ENCODE results near the gene ESPN.
"Not testable (repeated sequence)": the region's sequence is repeated elsewhere in the genome, so short reads cannot be mapped to it uniquely, and the experiment has no call there.

ESPN gene

DNA sequence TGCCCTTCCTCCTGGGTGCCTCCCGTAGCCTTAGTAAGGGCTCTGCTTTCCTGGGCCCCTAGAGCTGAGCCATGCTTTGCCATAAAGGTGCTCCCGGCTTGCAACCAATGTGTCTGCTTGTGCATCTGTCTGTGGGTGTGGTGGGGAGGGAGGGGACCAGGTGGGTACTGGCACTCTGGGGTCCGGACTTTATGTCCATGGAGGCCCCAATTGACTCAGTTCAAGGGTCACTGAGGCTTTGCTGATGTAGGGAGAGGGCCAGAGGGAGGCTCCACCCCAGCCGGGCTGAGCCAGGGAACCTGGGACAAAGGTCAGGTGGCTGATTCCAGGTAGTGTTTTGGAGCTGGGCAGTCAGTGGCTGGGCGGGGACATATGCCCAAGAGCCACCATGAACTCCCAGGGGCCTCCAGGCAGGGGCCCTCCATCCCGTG, 26.4 kb downstream of the ESPN start:
- DNase-seq (ENCODE audit: extremely low read depth, insufficient read length), result no peak

DNA sequence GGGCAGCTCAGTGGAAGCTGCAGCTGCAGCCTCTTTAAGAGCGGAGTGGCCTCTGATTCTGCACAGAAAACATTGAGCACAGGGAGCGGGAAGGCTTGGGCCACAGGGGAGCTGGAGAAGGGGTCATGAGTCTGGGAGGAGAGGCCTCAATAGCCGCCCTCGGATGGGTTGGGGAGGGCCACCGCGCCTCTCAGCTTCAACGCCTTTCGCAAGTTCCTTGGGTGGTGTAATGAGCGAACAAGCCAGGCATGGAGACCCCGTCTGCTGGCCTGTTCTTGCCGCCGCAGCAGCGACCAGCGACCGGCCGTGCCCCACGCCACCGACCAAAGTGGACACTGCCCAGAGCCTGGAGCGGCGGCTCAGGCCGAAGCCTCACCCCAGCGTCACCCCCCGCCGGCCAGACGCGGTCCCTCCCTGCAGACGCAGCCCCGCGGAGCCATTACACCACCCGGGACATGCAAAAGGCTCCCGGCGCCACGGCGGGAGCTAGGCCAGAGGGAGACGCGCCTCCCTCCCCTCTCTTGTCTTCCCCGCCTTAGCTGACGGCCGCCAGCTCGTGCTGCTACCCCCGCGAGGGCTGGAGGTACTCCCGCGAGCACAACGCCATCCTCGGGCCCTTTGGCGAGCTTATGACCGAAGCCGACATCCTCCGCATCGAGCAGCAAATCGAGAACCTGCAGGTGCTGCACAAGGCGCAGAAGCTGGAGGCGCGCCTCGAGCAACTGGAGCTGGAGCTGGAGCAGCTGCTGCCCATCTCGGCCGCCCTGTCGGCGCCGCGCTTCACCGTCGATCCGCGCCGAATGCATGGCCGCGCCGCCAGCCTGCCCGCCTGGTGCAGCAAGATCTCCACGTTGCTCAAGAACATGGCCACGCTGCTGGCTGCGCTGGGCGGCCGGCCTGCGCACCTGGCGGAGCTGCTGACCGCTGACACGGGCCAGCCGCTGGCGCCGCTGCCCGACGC, 29.6 kb downstream of the ESPN start:
- DNase-seq (ENCODE audit: extremely low read depth, insufficient read length); H3K27me3 ChIP-seq (replicated peaks; ENCODE audit: control insufficient read depth, insufficient read depth, low read length); H3K4me3 ChIP-seq (replicated peaks; ENCODE audit: low read depth, low read length); H3K36me3 ChIP-seq (ENCODE audit: control insufficient read depth, insufficient read depth, low read length): not testable (repeated sequence)

More for the DNA sequence above, 26.4 kb downstream of the ESPN start:
- no peak overlapping the region for H3K4me3 ChIP-seq (replicated peaks; ENCODE audit: low read depth, low read length)
- TF ChIP-seq, protein P1, sequence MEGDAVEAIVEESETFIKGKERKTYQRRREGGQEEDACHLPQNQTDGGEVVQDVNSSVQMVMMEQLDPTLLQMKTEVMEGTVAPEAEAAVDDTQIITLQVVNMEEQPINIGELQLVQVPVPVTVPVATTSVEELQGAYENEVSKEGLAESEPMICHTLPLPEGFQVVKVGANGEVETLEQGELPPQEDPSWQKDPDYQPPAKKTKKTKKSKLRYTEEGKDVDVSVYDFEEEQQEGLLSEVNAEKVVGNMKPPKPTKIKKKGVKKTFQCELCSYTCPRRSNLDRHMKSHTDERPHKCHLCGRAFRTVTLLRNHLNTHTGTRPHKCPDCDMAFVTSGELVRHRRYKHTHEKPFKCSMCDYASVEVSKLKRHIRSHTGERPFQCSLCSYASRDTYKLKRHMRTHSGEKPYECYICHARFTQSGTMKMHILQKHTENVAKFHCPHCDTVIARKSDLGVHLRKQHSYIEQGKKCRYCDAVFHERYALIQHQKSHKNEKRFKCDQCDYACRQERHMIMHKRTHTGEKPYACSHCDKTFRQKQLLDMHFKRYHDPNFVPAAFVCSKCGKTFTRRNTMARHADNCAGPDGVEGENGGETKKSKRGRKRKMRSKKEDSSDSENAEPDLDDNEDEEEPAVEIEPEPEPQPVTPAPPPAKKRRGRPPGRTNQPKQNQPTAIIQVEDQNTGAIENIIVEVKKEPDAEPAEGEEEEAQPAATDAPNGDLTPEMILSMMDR (IDR thresholded peaks at IDR 0.05; ENCODE audit: insufficient read depth, low read length, poor library complexity, severe bottlenecking), result no peak
- H3K27me3 ChIP-seq (replicated peaks; ENCODE audit: control insufficient read depth, insufficient read depth, low read length), result peaks cover 3% of the 10 kb centered on the region; the same call in 1 of the 2 replicates
- no peaks in the 10 kb centered on the region for H3K36me3 ChIP-seq (ENCODE audit: control insufficient read depth, insufficient read depth, low read length)

DNA sequence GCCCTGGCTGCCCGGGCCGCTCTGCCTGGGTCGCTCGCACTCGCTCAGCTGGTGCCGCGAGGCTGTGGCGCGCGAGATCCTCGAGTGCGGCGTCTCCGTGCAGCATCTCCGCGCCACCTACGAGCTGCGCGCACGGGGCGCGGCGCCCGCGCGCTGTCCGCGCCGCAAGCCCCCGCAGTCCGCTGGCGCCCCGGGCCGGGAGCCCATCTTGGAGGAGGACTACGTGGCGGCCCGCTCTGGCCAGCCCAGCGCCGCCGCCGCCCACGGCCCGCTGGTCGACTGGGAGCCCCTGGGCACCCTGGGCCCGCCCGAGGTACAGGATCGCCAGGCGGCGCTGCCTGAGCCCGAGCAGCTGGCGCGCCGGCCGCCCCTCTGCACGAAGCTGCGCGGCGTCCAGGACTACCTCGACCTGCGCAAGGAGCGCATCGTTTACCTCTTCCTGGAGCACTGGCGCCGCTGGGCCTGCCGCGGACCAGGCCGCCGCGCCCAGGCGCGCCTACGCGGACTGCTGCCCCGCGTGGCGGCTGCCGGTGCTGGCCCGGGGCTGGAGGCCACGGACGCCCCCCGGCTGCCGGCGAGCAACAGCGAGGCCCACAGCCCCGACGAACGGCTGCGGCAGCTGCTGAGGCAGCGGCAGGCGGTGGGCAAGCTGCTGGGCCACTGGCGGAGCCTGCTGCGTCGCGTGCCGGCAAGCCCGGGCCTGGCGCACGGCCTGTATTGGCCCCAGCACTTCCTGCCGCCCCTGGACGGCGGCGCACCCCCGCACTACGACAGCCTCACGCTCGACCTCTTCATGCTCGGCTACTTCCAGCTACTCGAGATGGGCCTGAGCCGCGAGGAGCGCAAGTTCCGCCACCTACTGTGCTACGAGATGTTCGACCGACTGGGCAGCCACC, 30.5 kb downstream of the ESPN start:
- no peak overlapping the region for H3K4me3 ChIP-seq (replicated peaks; ENCODE audit: low read depth, low read length)

DNA sequence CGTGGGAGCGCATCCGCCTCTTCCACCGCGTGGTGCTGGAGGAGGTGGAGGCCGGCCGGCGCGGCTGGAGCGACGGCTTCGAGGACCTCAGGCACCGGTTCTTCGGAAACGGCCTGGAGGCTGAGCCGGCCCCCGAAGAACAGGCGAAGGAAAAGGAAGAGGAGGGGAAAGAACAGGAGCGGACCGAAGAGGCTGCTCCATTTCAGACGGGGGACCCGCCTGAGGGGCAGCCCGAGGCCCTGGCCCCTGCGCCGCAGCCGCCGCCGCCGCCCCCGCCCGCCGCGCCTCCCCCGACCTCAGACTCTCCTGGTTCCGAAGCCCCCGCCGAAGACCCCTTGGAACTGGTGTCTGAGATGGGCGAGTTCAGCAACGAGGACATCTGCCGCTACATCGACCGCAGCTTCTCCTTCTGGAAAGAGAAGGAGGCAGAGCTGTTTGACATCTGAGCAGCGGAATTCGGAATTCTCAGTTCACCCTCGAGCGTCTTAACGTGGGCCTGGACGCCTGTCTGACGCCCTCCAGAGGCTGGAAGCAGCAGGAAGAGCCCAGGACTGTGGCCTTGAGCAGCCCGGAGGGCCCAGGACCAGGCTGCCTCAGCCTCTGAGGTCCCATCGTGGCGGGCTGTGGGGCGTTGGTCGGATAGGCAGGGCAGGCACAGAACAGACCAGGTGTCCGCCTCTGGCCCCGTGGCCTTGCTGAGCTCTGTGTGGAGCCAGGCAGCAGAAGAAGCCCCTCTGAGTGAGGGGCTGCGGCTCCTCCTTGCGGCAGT, 31.4 kb downstream of the ESPN start:
- H3K4me3 ChIP-seq (replicated peaks; ENCODE audit: low read depth, low read length); H3K36me3 ChIP-seq (ENCODE audit: control insufficient read depth, insufficient read depth, low read length); DNase-seq (ENCODE audit: extremely low read depth, insufficient read length); H3K27me3 ChIP-seq (replicated peaks; ENCODE audit: control insufficient read depth, insufficient read depth, low read length): not testable (repeated sequence)

More for the DNA sequence above, 30.5 kb downstream of the ESPN start:
- no peaks in the 10 kb centered on the region for H3K36me3 ChIP-seq (ENCODE audit: control insufficient read depth, insufficient read depth, low read length)
- no peaks in the 10 kb centered on the region; the same call in 1 of the 2 replicates for H3K27me3 ChIP-seq (replicated peaks; ENCODE audit: control insufficient read depth, insufficient read depth, low read length)
- TF ChIP-seq, protein P1 (IDR thresholded peaks at IDR 0.05; ENCODE audit: insufficient read depth, low read length, poor library complexity, severe bottlenecking), result no peak
- DNase-seq (ENCODE audit: extremely low read depth, insufficient read length), result no peak

DNA sequence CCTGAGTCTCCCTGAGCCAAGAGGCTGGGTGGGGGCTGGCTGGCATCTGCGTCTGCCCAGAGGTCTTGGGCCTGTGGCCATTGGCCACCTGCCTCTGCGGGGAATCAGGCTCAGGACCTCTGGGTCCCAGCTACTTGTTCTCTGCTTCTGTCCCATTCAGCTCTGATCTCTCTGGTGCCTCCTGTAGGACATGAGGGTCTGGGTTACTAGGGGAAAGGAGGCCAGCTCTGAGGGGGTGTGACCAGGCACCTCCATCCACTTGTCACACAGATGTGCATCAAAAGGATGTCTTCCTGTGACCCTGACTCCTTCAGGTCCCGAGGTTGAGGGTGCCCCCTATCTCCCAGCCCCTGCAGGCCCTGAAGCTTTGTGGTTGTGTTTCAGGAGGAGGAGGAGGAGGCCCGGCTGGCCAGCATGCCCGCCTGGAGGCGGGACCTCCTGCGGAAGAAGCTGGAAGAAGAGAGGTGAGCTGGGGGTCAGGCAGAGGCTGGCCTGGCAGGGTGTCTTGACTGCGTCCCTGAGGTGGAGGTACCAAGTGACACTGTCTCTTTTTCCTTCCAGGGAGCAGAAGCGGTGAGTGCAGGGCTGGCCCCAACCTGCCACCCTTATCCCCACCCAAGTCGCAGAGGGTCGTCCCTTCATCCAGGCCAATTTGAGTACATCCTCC, 32.4 kb downstream of the ESPN start:
- H3K36me3 ChIP-seq (ENCODE audit: control insufficient read depth, insufficient read depth, low read length), result no peaks in the 10 kb centered on the region
- no peak overlapping the region for H3K4me3 ChIP-seq (replicated peaks; ENCODE audit: low read depth, low read length)
- TF ChIP-seq, protein P1 (IDR thresholded peaks at IDR 0.05; ENCODE audit: insufficient read depth, low read length, poor library complexity, severe bottlenecking), result no peak
- no peaks in the 10 kb centered on the region; the same call in 1 of the 2 replicates for H3K27me3 ChIP-seq (replicated peaks; ENCODE audit: control insufficient read depth, insufficient read depth, low read length)
- no peak for DNase-seq (ENCODE audit: extremely low read depth, insufficient read length)

DNA sequence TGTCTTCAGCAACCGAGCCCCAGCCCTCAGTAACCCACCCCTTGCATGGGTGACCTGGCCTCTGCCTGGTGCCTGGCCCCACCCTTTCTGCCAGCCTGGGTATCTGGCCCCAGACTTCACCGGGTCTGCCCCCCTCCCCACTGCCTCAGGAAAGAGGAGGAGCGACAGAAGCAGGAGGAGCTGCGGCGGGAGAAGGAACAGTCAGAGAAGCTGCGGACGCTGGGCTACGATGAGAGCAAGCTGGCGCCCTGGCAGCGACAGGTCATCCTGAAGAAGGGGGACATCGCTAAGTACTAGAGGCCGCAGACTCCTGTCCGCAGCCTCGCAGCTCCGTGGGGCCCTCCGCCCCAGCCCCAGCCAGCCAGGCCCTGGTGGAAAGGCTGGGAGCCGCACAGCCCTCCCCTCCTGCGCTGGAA, 35.3 kb downstream of the ESPN start:
- DNase-seq (ENCODE audit: extremely low read depth, insufficient read length), result no peak
- Histone ChIP-seq H3K36me3 (ENCODE audit: control insufficient read depth, insufficient read depth, low read length) (no peaks in the 10 kb centered on the region), H3K27me3 (replicated peaks; ENCODE audit: control insufficient read depth, insufficient read depth, low read length) (no peaks in the 10 kb centered on the region; the same call in 1 of the 2 replicates), H3K4me3 (replicated peaks; ENCODE audit: low read depth, low read length) (no peak overlapping the region; the same call in 1 of the 2 replicates)
- TF ChIP-seq, protein P1 (IDR thresholded peaks at IDR 0.05; ENCODE audit: insufficient read depth, low read length, poor library complexity, severe bottlenecking), result no peak
